Muscle layer of colon (tissue), 2 donors: ENCODE results near the gene PRKAR1B.
"Not testable (repeated sequence)": the region's sequence is repeated elsewhere in the genome, so short reads cannot be mapped to it uniquely, and the experiment has no call there.

Experiments used
- H3K27ac ChIP-seq: one replicate; pipeline ENCODE4 v1.7.0; 2013; ENCODE audit warnings: low read depth, mild to moderate bottlenecking, low read length, moderate library complexity
- H3K27me3 ChIP-seq, 2 donors: one replicate each; pipeline ENCODE4 v1.7.0; 2013; ENCODE audit warnings: low read length in 2 of 2, mild to moderate bottlenecking in 2 of 2; ENCODE audit not compliant: insufficient read depth in 2 of 2, control insufficient read depth in 1 of 2
- H3K36me3 ChIP-seq: one replicate; pipeline ENCODE4 v1.7.0; 2013; ENCODE audit warnings: mild to moderate bottlenecking, low read length; ENCODE audit not compliant: insufficient read depth
- H3K4me1 ChIP-seq: one replicate; pipeline ENCODE4 v1.7.0; 2013; ENCODE audit warnings: mild to moderate bottlenecking, low read length; ENCODE audit not compliant: insufficient read depth
- H3K4me3 ChIP-seq, 2 donors: one replicate each; pipeline ENCODE4 v1.7.0; 2013; ENCODE audit warnings: low read length in 2 of 2, low read depth in 1 of 2, mild to moderate bottlenecking in 1 of 2, moderate library complexity in 1 of 2
- H3K9ac ChIP-seq: one replicate; pipeline ENCODE4 v1.7.0; 2013; ENCODE audit warnings: low read length
- H3K9me3 ChIP-seq: one replicate; pipeline ENCODE4 v1.7.0; 2013; ENCODE audit warnings: mild to moderate bottlenecking, low read length
- donor health status: abdominal sarcoma.
- donor health status: Adenocarcinoma of cecum.

PRKAR1B gene

GRCh38 chr7:641966-642365, 85.1 kb downstream of the PRKAR1B start:
- Histone ChIP-seq H3K9ac (no peak overlapping the region), H3K4me1 (no peaks in the 10 kb centered on the region), H3K9me3 (no peaks in the 10 kb centered on the region), H3K4me3 (no peak overlapping the region), H3K36me3 (no peaks in the 10 kb centered on the region), H3K27me3 (no peaks in the 10 kb centered on the region), H3K27ac (no peak overlapping the region)

GRCh38 chr7:641269-641671, 85.8 kb downstream of the PRKAR1B start:
- H3K27ac ChIP-seq: no peak overlapping the region
- no peaks in the 10 kb centered on the region for H3K9me3 ChIP-seq

GRCh38 chr7:638256-639011, 88.6 kb downstream of the PRKAR1B start:
- Histone ChIP-seq H3K9me3 (no peaks in the 10 kb centered on the region), H3K4me3 (no peak overlapping the region), H3K27me3 (no peaks in the 10 kb centered on the region), H3K9ac (no peak overlapping the region), H3K4me1 (no peaks in the 10 kb centered on the region), H3K36me3 (no peaks in the 10 kb centered on the region), H3K27ac (no peak overlapping the region)

More at GRCh38 chr7:641269-641671, 85.8 kb downstream of the PRKAR1B start:
- no peaks in the 10 kb centered on the region for H3K27me3 ChIP-seq
- no peaks in the 10 kb centered on the region for H3K4me1 ChIP-seq
- no peak overlapping the region for H3K9ac ChIP-seq
- H3K4me3 ChIP-seq: no peak overlapping the region
- H3K36me3 ChIP-seq: no peaks in the 10 kb centered on the region

GRCh38 chr7:637826-638225, 89.3 kb downstream of the PRKAR1B start:
- Histone ChIP-seq H3K36me3 (no peaks in the 10 kb centered on the region), H3K4me3 (no peak overlapping the region), H3K4me1 (no peaks in the 10 kb centered on the region), H3K9ac (no peak overlapping the region), H3K27ac (no peak overlapping the region), H3K9me3 (no peaks in the 10 kb centered on the region), H3K27me3 (no peaks in the 10 kb centered on the region)

GRCh38 chr7:636396-636795, 90.7 kb downstream of the PRKAR1B start:
- Histone ChIP-seq H3K36me3 (no peaks in the 10 kb centered on the region), H3K27ac (no peak overlapping the region), H3K4me3 (no peak overlapping the region), H3K9ac (no peak overlapping the region), H3K4me1 (no peaks in the 10 kb centered on the region), H3K27me3 (no peaks in the 10 kb centered on the region), H3K9me3 (no peaks in the 10 kb centered on the region)

GRCh38 chr7:635687-636382, 91.2 kb downstream of the PRKAR1B start:
- not testable (repeated sequence) for H3K9me3 ChIP-seq, H3K27me3 ChIP-seq, H3K4me1 ChIP-seq, H3K4me3 ChIP-seq, H3K36me3 ChIP-seq, H3K9ac ChIP-seq, H3K27ac ChIP-seq

GRCh38 chr7:635227-635626, 91.9 kb downstream of the PRKAR1B start:
- Histone ChIP-seq H3K4me1 (no peaks in the 10 kb centered on the region), H3K9ac (no peak overlapping the region), H3K27me3 (no peaks in the 10 kb centered on the region), H3K4me3 (no peak overlapping the region), H3K9me3 (no peaks in the 10 kb centered on the region), H3K27ac (no peak overlapping the region), H3K36me3 (no peaks in the 10 kb centered on the region)

GRCh38 chr7:633381-634018, 93.6 kb downstream of the PRKAR1B start:
- no peak overlapping the region for H3K4me3 ChIP-seq
- H3K27me3 ChIP-seq: no peaks in the 10 kb centered on the region
- H3K4me1 ChIP-seq: no peaks in the 10 kb centered on the region
- H3K36me3 ChIP-seq: no peaks in the 10 kb centered on the region
- H3K9me3 ChIP-seq: no peaks in the 10 kb centered on the region
- H3K9ac ChIP-seq: no peak overlapping the region
- no peak overlapping the region for H3K27ac ChIP-seq

GRCh38 chr7:632831-633210, 94.3 kb downstream of the PRKAR1B start:
- Histone ChIP-seq H3K27ac (no peak overlapping the region), H3K9ac (no peak overlapping the region), H3K4me3 (no peak overlapping the region), H3K27me3 (no peaks in the 10 kb centered on the region), H3K9me3 (no peaks in the 10 kb centered on the region), H3K36me3 (no peaks in the 10 kb centered on the region), H3K4me1 (no peaks in the 10 kb centered on the region)

GRCh38 chr7:631964-632830, 94.9 kb downstream of the PRKAR1B start:
- H3K4me3 ChIP-seq: no peak overlapping the region
- H3K36me3 ChIP-seq: no peaks in the 10 kb centered on the region
- H3K9me3 ChIP-seq: no peaks in the 10 kb centered on the region
- H3K9ac ChIP-seq: no peak overlapping the region
- H3K27ac ChIP-seq: no peak overlapping the region
- no peaks in the 10 kb centered on the region for H3K27me3 ChIP-seq
- H3K4me1 ChIP-seq: no peaks in the 10 kb centered on the region

- Histone ChIP-seq H3K27ac (no peak overlapping the region), H3K4me3 (no peak overlapping the region), H3K4me1 (no peaks in the 10 kb centered on the region), H3K36me3 (no peaks in the 10 kb centered on the region), H3K27me3 (no peaks in the 10 kb centered on the region), H3K9ac (no peak overlapping the region), H3K9me3 (no peaks in the 10 kb centered on the region)
These were observed 95.8 kb downstream of the PRKAR1B start for GRCh38 chr7:631291-631711.
